ENCODE data around the gene PRKN. TPM values are rescaled to one million over a fixed set of nuclear protein-coding genes. Genes with fewer than 3 reads are reported as not detected.
"Not testable (repeated sequence)": the region's sequence is repeated elsewhere in the genome, so short reads cannot be mapped to it uniquely, and the experiment has no call there.

PRKN gene
- total RNA-seq, 1 donor from 2014 or later, result 5.1 TPM

- Mint-ChIP-seq H3K9me3 (ENCODE audit: unreplicated experiment) (no peaks in the 10 kb centered on the region), H3K36me3 (ENCODE audit: low read depth, unreplicated experiment) (no peaks in the 10 kb centered on the region), H3K4me3 (ENCODE audit: unreplicated experiment) (no peak overlapping the region), H3K4me1 (ENCODE audit: unreplicated experiment) (peaks cover 6% of the 10 kb centered on the region), H3K27me3 (ENCODE audit: unreplicated experiment) (peaks cover 1% of the 10 kb centered on the region), H3K27ac (ENCODE audit: unreplicated experiment) (no peak overlapping the region)
- no peak for DNase-seq (ENCODE audit: low spot score)
- TF ChIP-seq CTCF (IDR thresholded peaks at IDR 0.05; ENCODE audit: unreplicated experiment), result no peak
Observed at GRCh38 chr6:162541019-162541601, 186.5 kb downstream of the PRKN start.

- peaks cover 1% of the 10 kb centered on the region for H3K27me3 Mint-ChIP-seq (ENCODE audit: unreplicated experiment)
- H3K27ac Mint-ChIP-seq (ENCODE audit: unreplicated experiment), result no peak overlapping the region
- DNase-seq (ENCODE audit: low spot score), result no peak
- peaks cover 6% of the 10 kb centered on the region for H3K4me1 Mint-ChIP-seq (ENCODE audit: unreplicated experiment)
- no peak overlapping the region for H3K4me3 Mint-ChIP-seq (ENCODE audit: unreplicated experiment)
- no peaks in the 10 kb centered on the region for H3K36me3 Mint-ChIP-seq (ENCODE audit: low read depth, unreplicated experiment)
- H3K9me3 Mint-ChIP-seq (ENCODE audit: unreplicated experiment), result no peaks in the 10 kb centered on the region
- TF ChIP-seq CTCF (IDR thresholded peaks at IDR 0.05; ENCODE audit: unreplicated experiment), result no peak
Observed at GRCh38 chr6:162539321-162539720, 188.2 kb downstream of the PRKN start.

- Mint-ChIP-seq H3K36me3 (ENCODE audit: low read depth, unreplicated experiment) (no peaks in the 10 kb centered on the region), H3K9me3 (ENCODE audit: unreplicated experiment) (no peaks in the 10 kb centered on the region), H3K4me3 (ENCODE audit: unreplicated experiment) (no peak overlapping the region), H3K27ac (ENCODE audit: unreplicated experiment) (no peak overlapping the region), H3K4me1 (ENCODE audit: unreplicated experiment) (peaks cover 6% of the 10 kb centered on the region), H3K27me3 (ENCODE audit: unreplicated experiment) (peaks cover 1% of the 10 kb centered on the region)
- no peak for DNase-seq (ENCODE audit: low spot score)
- no peak for TF ChIP-seq CTCF (IDR thresholded peaks at IDR 0.05; ENCODE audit: unreplicated experiment)
Observed at GRCh38 chr6:162538643-162539064, 188.9 kb downstream of the PRKN start.

GRCh38 chr6:162533009-162533400 lies 194.6 kb downstream of the PRKN start:
- H3K4me3 Mint-ChIP-seq (ENCODE audit: unreplicated experiment), result no peak overlapping the region
- no peak for TF ChIP-seq CTCF (IDR thresholded peaks at IDR 0.05; ENCODE audit: unreplicated experiment)
- no peaks in the 10 kb centered on the region for H3K9me3 Mint-ChIP-seq (ENCODE audit: unreplicated experiment)
- H3K36me3 Mint-ChIP-seq (ENCODE audit: low read depth, unreplicated experiment), result no peaks in the 10 kb centered on the region
- no peak for DNase-seq (ENCODE audit: low spot score)
- H3K27ac Mint-ChIP-seq (ENCODE audit: unreplicated experiment), result no peak overlapping the region
- H3K4me1 Mint-ChIP-seq (ENCODE audit: unreplicated experiment), result peaks cover 4% of the 10 kb centered on the region
- H3K27me3 Mint-ChIP-seq (ENCODE audit: unreplicated experiment), result peaks cover 1% of the 10 kb centered on the region

GRCh38 chr6:162532283-162533008 lies 195.1 kb downstream of the PRKN start:
- Mint-ChIP-seq H3K27me3 (ENCODE audit: unreplicated experiment) (peaks cover 1% of the 10 kb centered on the region), H3K9me3 (ENCODE audit: unreplicated experiment) (no peaks in the 10 kb centered on the region), H3K27ac (ENCODE audit: unreplicated experiment) (no peak overlapping the region), H3K4me1 (ENCODE audit: unreplicated experiment) (no peaks in the 10 kb centered on the region), H3K36me3 (ENCODE audit: low read depth, unreplicated experiment) (no peaks in the 10 kb centered on the region), H3K4me3 (ENCODE audit: unreplicated experiment) (no peak overlapping the region)
- no peak for TF ChIP-seq CTCF (IDR thresholded peaks at IDR 0.05; ENCODE audit: unreplicated experiment)
- no peak for DNase-seq (ENCODE audit: low spot score)

- H3K4me3 Mint-ChIP-seq (ENCODE audit: unreplicated experiment); H3K27me3 Mint-ChIP-seq (ENCODE audit: unreplicated experiment); H3K36me3 Mint-ChIP-seq (ENCODE audit: low read depth, unreplicated experiment); H3K4me1 Mint-ChIP-seq (ENCODE audit: unreplicated experiment); DNase-seq (ENCODE audit: low spot score); H3K9me3 Mint-ChIP-seq (ENCODE audit: unreplicated experiment); H3K27ac Mint-ChIP-seq (ENCODE audit: unreplicated experiment): not testable (repeated sequence)
Observed at GRCh38 chr6:162531391-162531790, 196.2 kb downstream of the PRKN start.
